Astrocyte of the spinal cord (primary cell): Measurements from ENCODE around the gene WNT8B.

Experiments used
- DNase-seq: peaks from one replicate; pipeline ENCODE4 v3.0.0; 2011; ENCODE audit warnings: low read depth, low spot score
- H3K4me3 ChIP-seq: 2 replicates; pipeline ENCODE4 v1.5.1; 2011; ENCODE audit warnings: low read depth, mild to moderate bottlenecking, low read length, moderate library complexity
- CTCF ChIP-seq: IDR thresholded peaks from 2 replicates; pipeline ENCODE4 v1.5.1; 2012; ENCODE audit warnings: low read depth, mild to moderate bottlenecking, low read length, inconsistent platforms
- in situ Hi-C: cut with HindIII; loops from 2 replicates; pipeline ENCODE4 v1.10.0; 2017; ENCODE audit warnings: low sequenced_read_pairs

Gene WNT8B

DNA sequence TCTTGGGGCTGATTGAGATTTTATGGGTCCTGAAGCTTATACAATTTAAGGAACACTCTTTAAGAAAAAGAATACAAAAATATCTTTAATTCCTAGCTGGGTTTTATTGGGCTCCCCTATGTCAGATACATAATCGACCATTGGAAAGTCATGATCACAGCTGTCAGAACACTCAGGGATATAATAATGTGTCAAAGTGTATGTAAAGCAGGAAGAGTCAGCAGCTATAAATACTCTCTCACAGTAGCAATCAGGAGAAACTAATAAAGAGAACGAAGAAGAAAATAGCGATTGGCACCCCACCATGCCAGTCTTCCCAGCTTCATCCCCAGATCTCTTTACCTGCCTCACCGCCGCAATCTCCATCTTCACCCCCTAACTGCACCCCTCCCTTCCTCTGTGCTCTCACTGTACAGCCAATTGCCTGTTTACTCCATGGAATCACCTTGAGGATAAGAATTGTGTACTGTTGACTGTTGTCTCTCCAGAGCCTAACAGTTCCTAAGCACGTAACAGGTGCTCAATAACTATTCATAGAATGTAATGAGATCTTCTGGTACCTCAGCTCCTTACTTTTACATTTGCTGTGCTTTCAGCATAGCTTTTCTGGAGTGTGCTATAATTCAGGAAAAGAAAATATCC is 24.0 kb upstream of the WNT8B start:
- no peak for TF ChIP-seq CTCF
- no peak for DNase-seq
- in situ Hi-C loops = loop anchor here (10.0 kb wide), 1 partner anchor 104 kb away; the partner anchor contains the start of gene PKD2L1
- no peak overlapping the region for H3K4me3 ChIP-seq

- H3K4me3 ChIP-seq = no peak overlapping the region
- in situ Hi-C loops = no loop called here
- TF ChIP-seq CTCF = no peak
- no peak for DNase-seq
Observed at GRCh38 chr10:100442548-100442947, 20.3 kb upstream of the WNT8B start.

- no peak overlapping the region for H3K4me3 ChIP-seq
- in situ Hi-C loops = no loop called here
- no peak for TF ChIP-seq CTCF
- DNase-seq = no peak
Observed at GRCh38 chr10:100446130-100446761, 16.6 kb upstream of the WNT8B start.

DNA sequence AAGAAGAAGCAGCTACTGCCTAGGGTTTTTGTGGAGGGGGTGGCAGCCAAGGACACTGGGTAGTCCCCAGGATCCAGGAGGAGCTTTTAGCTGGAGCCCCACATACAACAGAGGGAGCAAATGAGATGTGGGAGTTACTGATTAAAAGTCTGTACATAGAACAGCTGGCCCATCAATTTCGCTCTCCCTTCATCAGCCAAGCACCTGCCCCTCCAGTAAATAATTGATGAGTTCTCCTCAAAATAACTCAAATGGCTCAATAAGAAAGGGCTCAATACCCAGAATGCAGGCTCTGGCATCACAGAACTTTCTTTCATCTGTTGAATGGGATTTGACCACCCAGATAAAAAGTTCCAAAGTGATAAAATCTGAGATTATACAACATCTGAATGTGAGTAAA is 15.1 kb upstream of the WNT8B start:
- TF ChIP-seq CTCF = no peak
- no peak for DNase-seq
- no peak overlapping the region for H3K4me3 ChIP-seq
- in situ Hi-C loops = no loop called here

DNA sequence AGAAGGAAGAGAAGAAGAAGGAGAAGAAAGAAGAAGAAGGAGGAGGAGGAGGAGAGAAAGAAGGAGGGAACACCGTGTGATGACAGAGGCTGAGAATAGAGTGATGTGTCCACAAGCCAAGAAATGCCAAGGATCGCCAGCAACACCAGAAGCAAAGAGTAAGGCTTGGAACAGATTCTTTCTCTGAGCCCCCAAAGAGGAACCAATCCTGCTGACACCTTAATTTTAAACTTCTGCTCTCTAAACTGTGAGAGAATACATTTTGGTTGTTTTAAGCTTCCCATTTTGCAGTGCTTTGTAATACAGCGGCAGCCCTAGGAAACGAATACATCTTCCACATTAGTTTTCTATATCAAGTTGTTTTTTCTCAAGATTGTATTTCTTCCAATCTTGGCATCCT is 13.9 kb upstream of the WNT8B start:
- no peak for DNase-seq
- in situ Hi-C loops = no loop called here
- H3K4me3 ChIP-seq = no peak overlapping the region
- no peak for TF ChIP-seq CTCF

GRCh38 chr10:100468322-100468721 is 5.5 kb downstream of the WNT8B start:
- H3K4me3 ChIP-seq = no peak overlapping the region
- DNase-seq = no peak
- in situ Hi-C loops = no loop called here
- TF ChIP-seq CTCF = no peak
